ENCODE measurements around the gene ZNF211.
A peak's percentile ranks its signal among the peaks of the same experiment; 100 is the strongest.

The ZNF211 gene

GRCh38 chr19:57632987-57633831, at the start of gene ZNF211:
Gene ZNF211 (plus strand): TSS chr19:57633168. CDS start chr19:57633347, 179 bp downstream.
- peak; percentile 98 for DNase-seq

- DNase-seq: peak; percentile 99
Measured at GRCh38 chr19:57583521-57584416, 49.2 kb upstream of the ZNF211 start, which contains the start of gene ZIK1. Gene ZIK1 (plus strand): TSS chr19:57584145. CDS start chr19:57584357, 212 bp downstream.

- no peak for DNase-seq
Measured at GRCh38 chr19:57587529-57587928, 45.4 kb upstream of the ZNF211 start.

- no peak for DNase-seq
Measured at GRCh38 chr19:57599377-57599760, 33.6 kb upstream of the ZNF211 start.

GRCh38 chr19:57599761-57600383, 33.1 kb upstream of the ZNF211 start, which contains the start of gene ZNF530:
Gene ZNF530 (plus strand): TSS chr19:57599885. CDS start chr19:57604346, 4,461 bp downstream.
- DNase-seq: peak; percentile 98

- DNase-seq: no peak
Measured at GRCh38 chr19:57606931-57607330, 26.0 kb upstream of the ZNF211 start.

- no peak for DNase-seq
Measured at GRCh38 chr19:57611113-57611512, 21.9 kb upstream of the ZNF211 start.

GRCh38 chr19:57613941-57614743, 18.8 kb upstream of the ZNF211 start, which contains the start of gene ZNF134:
Gene ZNF134 (plus strand): TSS chr19:57614242. CDS start chr19:57619469, 5,227 bp downstream.
- DNase-seq: peak; percentile 97

- peak; percentile 25 for DNase-seq
Measured at GRCh38 chr19:57615346-57615745, 17.6 kb upstream of the ZNF211 start.

- DNase-seq: peak; percentile 34
Measured at GRCh38 chr19:57620673-57621348, 12.2 kb upstream of the ZNF211 start.

GRCh38 chr19:57623091-57623490, 9.9 kb upstream of the ZNF211 start:
- DNase-seq: no peak

- DNase-seq: no peak
Measured at GRCh38 chr19:57633832-57634131, 814 bp downstream of the ZNF211 start.

GRCh38 chr19:57637379-57637778, 4.4 kb downstream of the ZNF211 start:
- no peak for DNase-seq

GRCh38 chr19:57641715-57642234, 8.8 kb downstream of the ZNF211 start:
- DNase-seq: no peak

GRCh38 chr19:57642396-57643046, 9.6 kb downstream of the ZNF211 start:
- no peak for DNase-seq

GRCh38 chr19:57643734-57644133, 10.8 kb downstream of the ZNF211 start:
- no peak for DNase-seq

GRCh38 chr19:57648331-57649003, 15.5 kb downstream of the ZNF211 start:
- peak; percentile 24 for DNase-seq

GRCh38 chr19:57651654-57651996, 18.7 kb downstream of the ZNF211 start:
- DNase-seq: no peak

- no peak for DNase-seq
Measured at GRCh38 chr19:57653689-57654088, 20.7 kb downstream of the ZNF211 start.

- DNase-seq: no peak
Measured at GRCh38 chr19:57655443-57655842, 22.5 kb downstream of the ZNF211 start.
